Activated naive CD4-positive, alpha-beta T cell treated with anti-CD3 and anti-CD28 coated beads, Interleukin-2, amount 50 U/mL, for 24 hours (primary cell): Measurements from ENCODE around the gene CDK9.
A peak's percentile ranks its signal among the peaks of the same experiment; 100 is the strongest.

Experiments used
- H3K27ac Mint-ChIP-seq: one replicate; pipeline ENCODE4 v1.8.0; 2021; ENCODE audit warnings: mild to moderate bottlenecking, mixed read lengths
- H3K27me3 Mint-ChIP-seq: one replicate; pipeline ENCODE4 v1.8.0; 2021; ENCODE audit warnings: mixed read lengths
- H3K36me3 Mint-ChIP-seq: one replicate; pipeline ENCODE4 v1.8.0; 2021; ENCODE audit warnings: mixed read lengths
- H3K4me1 Mint-ChIP-seq: one replicate; pipeline ENCODE4 v1.8.0; 2021; ENCODE audit warnings: mixed read lengths
- H3K4me3 Mint-ChIP-seq: one replicate; pipeline ENCODE4 v1.8.0; 2021; ENCODE audit warnings: mild to moderate bottlenecking, mixed read lengths
- H3K9me3 Mint-ChIP-seq: one replicate; pipeline ENCODE4 v1.8.0; 2021; ENCODE audit warnings: mixed read lengths

The CDK9 gene

DNA sequence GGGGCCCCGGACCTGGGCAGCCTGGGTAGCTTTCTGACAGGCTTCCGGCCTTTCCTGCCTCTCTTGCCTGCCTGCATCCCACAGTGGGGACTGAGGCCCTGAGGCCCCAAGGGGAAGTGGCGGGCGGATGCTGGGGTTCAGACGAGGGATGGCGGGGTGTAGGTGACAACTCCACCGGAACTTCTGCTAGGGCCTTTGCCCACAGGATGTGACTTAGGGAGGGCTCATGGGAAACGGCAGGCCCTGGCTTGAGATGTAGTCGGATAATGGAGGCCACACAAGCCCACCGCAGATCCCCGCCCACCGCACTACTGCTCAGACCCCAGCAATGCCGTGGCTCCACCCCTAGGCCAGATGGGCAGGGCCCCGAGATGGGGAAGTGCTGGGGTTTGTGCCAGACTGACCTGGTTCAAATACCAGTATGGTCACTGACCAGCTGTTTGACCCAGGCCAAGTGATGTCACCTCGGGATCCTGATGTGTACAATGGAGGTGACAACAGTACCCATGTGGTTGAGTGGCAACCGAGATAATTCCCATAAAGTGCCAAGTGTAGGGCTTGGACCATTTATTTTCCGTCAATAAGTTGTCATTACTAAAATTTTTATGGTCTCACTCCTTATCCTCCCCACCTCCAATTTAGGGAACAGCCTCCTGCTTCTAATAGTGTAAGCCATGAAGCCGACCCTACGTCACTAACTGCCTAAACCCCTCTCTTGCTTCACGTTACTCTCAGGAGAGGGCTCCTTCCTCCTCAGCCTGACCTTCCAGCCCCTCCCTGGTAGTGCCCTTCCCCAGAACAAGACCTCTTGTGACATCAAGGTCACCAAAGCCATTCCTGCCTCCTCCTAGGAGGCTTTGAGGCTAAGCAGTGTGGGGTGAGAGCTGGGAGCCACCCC lies 2.5 kb upstream of the CDK9 start:
- H3K36me3 Mint-ChIP-seq: peaks cover 1% of the 10 kb centered on the region
- H3K4me1 Mint-ChIP-seq: peaks cover 67% of the 10 kb centered on the region
- H3K9me3 Mint-ChIP-seq: no peaks in the 10 kb centered on the region
- H3K27me3 Mint-ChIP-seq: no peaks in the 10 kb centered on the region
- peak overlapping the region; percentile 38 for H3K4me3 Mint-ChIP-seq
- H3K27ac Mint-ChIP-seq: peak overlapping the region; percentile 97

DNA sequence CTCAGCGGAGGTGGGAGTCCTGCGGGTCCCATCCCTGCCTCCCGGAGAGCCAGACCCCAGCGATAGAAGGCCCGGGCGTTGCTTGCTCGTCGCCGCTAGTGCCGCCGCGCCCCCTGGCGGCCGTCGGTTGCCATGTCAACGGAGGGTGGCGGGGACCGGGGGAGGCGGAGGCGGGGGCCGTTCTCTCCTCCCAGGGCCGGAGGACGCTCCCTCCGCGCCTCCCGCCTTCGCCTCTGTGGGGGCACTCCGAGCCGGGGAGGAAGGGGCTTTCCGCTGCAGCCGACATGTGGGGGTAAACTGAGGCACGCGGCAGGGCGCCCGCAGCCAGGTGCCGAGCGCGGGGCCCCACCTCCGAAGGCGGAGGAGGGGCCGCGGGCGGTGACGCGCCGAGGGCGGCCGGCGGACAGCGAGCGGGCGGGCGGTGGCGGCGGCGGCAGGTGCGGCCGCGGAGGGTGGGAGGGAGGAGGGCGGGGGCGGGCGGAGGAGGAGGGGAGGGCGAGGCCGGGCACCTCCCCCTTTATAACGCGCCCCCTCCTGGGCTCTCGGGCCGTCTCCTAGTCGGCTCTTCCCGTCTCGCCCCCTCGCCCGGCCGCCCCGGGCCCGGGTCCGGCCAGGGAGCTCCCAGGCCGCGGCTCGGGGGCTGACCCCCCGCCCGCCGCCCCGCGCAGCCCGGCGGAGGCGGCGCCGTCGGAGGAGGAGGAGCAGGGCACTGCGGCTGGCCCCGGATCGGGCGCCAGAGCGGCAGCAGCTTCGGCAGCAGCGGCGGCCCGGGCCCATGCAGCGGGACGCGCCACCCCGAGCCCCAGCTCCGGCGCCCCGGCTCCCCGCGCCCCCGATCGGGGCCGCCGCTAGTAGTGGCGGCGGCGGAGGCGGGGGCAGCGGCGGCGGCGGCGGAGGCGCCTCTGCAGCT lies 556 bp upstream of the CDK9 start:
- peaks cover 67% of the 10 kb centered on the region for H3K4me1 Mint-ChIP-seq
- H3K36me3 Mint-ChIP-seq: peaks cover 13% of the 10 kb centered on the region
- H3K9me3 Mint-ChIP-seq: no peaks in the 10 kb centered on the region
- H3K27ac Mint-ChIP-seq: peak overlapping the region; percentile 85
- peak overlapping the region; percentile 93 for H3K4me3 Mint-ChIP-seq
- H3K27me3 Mint-ChIP-seq: no peaks in the 10 kb centered on the region

DNA sequence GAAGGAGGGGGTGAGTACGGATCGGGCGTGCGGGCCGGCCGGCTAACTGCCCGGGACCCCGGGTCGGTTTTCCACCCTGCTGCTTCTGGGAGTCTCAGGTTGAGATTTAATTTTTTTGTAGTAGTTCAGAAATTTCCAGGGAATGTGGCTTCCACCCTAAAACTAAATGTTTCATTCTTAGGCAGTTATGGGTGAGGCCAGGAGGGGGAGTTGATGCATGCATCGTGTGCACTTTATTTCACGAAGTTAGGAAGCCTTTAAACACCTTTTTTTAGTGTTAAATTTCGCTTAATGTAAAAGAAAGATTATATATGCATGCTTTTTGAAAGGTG lies 905 bp downstream of the CDK9 start:
- Mint-ChIP-seq H3K9me3 (no peaks in the 10 kb centered on the region), H3K36me3 (peaks cover 14% of the 10 kb centered on the region), H3K4me3 (peak overlapping the region; percentile 93), H3K27me3 (no peaks in the 10 kb centered on the region), H3K27ac (peak overlapping the region; percentile 84), H3K4me1 (peaks cover 62% of the 10 kb centered on the region)

DNA sequence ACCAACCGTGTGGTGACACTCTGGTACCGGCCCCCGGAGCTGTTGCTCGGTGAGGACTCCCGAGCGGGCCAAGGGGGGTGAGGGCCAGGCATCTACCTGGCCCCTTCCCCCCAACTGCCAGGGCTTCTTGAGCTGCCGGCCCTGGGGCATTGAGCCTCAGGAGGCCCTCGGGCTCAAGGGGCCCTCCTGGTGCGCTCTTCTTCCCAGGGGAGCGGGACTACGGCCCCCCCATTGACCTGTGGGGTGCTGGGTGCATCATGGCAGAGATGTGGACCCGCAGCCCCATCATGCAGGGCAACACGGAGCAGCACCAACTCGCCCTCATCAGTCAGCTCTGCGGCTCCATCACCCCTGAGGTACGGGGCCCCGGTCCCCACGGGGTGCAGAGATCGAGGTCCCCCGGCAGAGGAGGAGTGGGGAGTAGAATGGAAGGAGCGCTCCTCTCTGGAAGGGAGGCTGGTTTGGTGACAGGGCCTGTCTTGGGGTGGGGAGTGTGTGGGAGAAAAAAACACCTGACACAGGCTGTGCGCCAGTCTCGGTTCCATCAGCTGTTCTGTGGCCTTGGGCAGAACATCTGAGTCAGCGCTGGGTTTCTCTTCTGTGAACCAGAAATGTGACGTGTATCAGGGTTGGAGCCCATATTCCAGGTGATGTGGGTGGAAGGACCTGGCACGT lies 2.6 kb downstream of the CDK9 start:
- no peaks in the 10 kb centered on the region for H3K27me3 Mint-ChIP-seq
- H3K4me3 Mint-ChIP-seq: peak overlapping the region; percentile 49
- peak overlapping the region; percentile 84 for H3K27ac Mint-ChIP-seq
- peaks cover 52% of the 10 kb centered on the region for H3K4me1 Mint-ChIP-seq
- H3K36me3 Mint-ChIP-seq: peaks cover 14% of the 10 kb centered on the region
- no peaks in the 10 kb centered on the region for H3K9me3 Mint-ChIP-seq

DNA sequence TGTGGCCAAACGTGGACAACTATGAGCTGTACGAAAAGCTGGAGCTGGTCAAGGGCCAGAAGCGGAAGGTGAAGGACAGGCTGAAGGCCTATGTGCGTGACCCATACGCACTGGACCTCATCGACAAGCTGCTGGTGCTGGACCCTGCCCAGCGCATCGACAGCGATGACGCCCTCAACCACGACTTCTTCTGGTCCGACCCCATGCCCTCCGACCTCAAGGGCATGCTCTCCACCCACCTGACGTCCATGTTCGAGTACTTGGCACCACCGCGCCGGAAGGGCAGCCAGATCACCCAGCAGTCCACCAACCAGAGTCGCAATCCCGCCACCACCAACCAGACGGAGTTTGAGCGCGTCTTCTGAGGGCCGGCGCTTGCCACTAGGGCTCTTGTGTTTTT lies 3.3 kb downstream of the CDK9 start:
- peaks cover 14% of the 10 kb centered on the region for H3K36me3 Mint-ChIP-seq

DNA sequence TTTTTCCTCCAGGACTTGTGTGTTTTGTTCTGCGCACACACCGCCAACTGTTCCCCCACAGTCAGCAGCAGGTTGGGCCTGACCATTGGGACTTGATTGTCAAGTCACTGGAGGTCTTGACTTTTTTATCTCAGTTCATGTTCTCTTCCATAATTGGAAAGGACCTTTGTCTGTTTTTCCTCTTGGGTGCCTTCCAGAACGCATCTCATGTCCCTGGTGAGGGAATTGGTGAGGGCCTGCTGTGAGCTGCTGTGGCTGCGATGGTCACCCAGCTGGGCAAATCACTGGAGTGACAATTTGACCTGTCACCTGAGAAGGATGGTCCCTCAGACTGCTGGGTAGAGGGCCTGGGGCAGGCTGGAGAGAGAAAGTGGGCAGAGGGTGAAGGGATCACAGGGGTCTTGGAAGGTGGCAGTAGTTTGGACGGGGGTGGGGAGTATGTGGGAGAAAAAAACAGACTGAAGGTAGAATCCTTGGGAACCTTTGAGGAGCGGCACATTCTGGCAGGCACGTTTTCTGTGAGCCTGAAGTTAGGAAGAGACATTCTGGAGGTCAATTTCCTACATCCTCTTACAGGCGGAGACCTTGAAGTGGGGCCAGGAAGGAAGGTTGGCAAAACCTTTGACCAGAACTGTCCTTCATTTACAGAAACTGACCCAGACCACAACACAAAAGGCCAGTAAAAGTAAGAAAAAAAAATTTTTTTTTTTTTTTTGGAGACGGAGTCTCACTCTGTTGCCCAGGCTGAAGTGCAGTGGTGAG lies 4.4 kb downstream of the CDK9 start:
- Mint-ChIP-seq H3K36me3 (peaks cover 14% of the 10 kb centered on the region), H3K9me3 (no peaks in the 10 kb centered on the region), H3K27ac (no peak overlapping the region), H3K4me1 (peaks cover 38% of the 10 kb centered on the region), H3K4me3 (no peak overlapping the region), H3K27me3 (no peaks in the 10 kb centered on the region)

More for the DNA sequence above, 3.3 kb downstream of the CDK9 start:
- no peaks in the 10 kb centered on the region for H3K27me3 Mint-ChIP-seq
- H3K27ac Mint-ChIP-seq: peak overlapping the region; percentile 23
- no peak overlapping the region for H3K4me3 Mint-ChIP-seq
- H3K4me1 Mint-ChIP-seq: peaks cover 45% of the 10 kb centered on the region
- H3K9me3 Mint-ChIP-seq: no peaks in the 10 kb centered on the region

DNA sequence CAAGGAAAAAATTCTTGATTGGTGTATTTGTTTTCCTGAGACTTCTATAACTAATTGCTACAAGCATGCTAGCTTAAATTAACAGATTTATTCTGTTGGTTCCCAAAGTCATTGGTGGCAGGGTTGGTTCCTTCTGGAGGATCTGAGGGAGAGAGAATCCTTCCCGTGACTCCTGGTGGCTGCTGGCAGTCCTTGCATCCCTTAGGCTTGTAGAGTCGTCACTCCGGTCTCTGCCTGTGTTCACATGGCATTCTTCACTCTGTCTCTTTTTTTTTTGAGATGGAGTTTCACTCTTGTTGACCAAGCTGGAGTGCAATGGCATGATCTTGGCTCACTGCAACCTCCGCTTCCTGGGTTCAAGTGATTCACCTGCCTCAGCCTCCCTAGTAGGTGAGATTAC lies 5.3 kb downstream of the CDK9 start:
- Mint-ChIP-seq H3K9me3 (no peaks in the 10 kb centered on the region), H3K27me3 (no peaks in the 10 kb centered on the region), H3K4me3 (no peak overlapping the region), H3K27ac (no peak overlapping the region), H3K36me3 (peaks cover 14% of the 10 kb centered on the region), H3K4me1 (peaks cover 42% of the 10 kb centered on the region)

DNA sequence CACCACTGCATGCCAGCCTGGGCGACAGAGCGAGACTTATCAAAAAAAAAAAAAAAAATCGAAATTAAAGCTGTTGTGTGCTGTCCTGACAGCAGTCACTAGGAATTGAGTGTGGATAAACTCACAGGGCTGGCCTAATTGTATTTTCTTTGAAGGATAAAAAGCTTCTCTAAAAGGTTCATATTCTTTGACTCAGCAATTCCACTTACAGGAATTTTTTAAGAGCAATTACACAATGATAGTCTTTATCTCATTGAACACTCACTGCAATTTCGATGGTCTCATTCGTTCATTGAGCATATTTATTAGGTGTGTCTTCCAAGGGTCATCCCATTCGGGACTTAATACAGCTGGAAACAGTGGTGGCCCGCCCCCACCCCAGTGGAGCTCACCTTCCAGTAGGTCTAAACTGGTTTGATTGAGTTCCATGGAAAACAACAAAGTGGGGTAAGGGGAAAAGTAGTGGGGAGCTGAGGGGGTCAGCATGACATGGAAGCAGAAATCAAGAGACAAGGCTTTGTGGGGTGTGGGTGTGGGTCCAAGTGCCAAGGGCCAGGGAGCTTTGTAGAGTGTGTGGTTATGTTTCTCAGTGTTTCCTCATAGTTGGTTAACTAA lies 6.7 kb downstream of the CDK9 start:
- no peaks in the 10 kb centered on the region for H3K27me3 Mint-ChIP-seq
- H3K9me3 Mint-ChIP-seq: no peaks in the 10 kb centered on the region
- H3K36me3 Mint-ChIP-seq: peaks cover 12% of the 10 kb centered on the region
- peak overlapping the region; percentile 76 for H3K27ac Mint-ChIP-seq
- no peak overlapping the region for H3K4me3 Mint-ChIP-seq
- H3K4me1 Mint-ChIP-seq: peaks cover 44% of the 10 kb centered on the region

DNA sequence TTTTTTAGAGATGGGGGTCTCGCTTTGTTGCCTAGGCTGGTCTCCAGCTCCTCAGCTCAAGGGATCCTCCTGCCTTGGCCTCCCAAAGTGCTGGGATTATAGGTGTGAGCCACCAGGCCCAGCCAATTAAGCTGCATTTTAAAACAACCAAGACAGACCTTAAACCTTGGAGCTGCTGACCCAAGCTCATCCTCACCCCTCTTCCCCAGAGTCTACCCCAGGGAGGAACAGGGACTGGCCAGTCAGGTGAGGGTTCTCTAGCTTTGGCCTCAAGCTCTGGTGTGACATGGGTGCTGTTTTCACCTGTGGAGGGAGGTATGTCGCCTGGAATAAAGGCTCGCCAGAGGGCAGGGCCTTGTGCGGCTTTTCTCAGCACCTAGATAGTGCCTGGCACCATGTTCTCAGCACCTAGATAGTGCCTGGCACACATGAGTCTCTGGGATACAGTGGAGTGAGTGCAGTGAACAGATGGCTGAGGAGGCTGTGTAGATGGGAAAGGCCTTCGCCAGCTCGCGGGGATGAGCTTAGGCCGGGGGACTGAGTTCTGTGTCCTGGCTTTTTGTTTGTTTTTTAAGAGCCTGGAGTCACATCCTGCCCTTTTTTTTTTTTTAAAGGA lies 7.4 kb downstream of the CDK9 start:
- no peak overlapping the region for H3K4me3 Mint-ChIP-seq
- H3K9me3 Mint-ChIP-seq: no peaks in the 10 kb centered on the region
- peak overlapping the region; percentile 92 for H3K27ac Mint-ChIP-seq
- no peaks in the 10 kb centered on the region for H3K27me3 Mint-ChIP-seq
- H3K36me3 Mint-ChIP-seq: peaks cover 12% of the 10 kb centered on the region
- H3K4me1 Mint-ChIP-seq: peaks cover 43% of the 10 kb centered on the region

DNA sequence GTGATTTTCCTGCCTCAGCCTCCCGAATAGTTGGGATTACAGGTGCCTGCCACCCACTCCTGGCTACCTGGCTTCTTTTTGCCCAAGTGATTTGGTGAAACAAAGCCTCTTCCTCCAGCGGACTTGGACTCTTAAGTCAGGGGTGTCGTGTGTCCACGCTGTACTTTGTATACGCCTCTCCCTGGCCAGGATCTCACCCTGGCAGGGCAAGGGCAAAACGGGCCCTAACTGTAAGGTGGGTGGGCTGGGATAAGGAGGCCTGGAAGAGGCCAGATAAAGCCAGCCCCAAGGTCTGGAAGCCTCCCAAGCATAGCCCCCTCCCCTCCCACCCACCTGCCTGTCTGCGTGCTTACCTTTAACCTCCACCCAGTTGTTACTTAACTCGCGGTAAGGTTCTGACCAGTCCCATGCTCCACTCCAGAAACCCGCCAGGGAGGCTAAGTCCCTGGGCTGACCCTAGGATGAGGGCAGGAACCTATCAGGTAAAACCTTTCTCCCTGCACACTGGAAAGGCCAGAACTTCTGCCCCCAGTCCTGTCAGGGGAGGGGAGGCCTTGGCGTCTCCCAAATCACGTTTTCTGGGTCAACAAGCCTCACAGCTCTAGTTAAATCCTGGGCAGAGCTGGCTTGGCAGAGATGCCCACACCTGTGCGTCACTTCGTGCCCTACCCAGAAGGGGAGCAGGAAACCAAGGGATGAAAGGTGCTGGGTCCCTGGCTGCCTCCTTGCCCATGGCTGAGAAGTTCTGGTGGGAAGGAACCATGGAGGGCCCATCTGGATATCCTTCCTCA lies 8.4 kb downstream of the CDK9 start:
- H3K27me3 Mint-ChIP-seq: no peaks in the 10 kb centered on the region
- H3K4me3 Mint-ChIP-seq: no peak overlapping the region
- peaks cover 7% of the 10 kb centered on the region for H3K36me3 Mint-ChIP-seq
- no peaks in the 10 kb centered on the region for H3K9me3 Mint-ChIP-seq
- no peak overlapping the region for H3K27ac Mint-ChIP-seq
- peaks cover 34% of the 10 kb centered on the region for H3K4me1 Mint-ChIP-seq

DNA sequence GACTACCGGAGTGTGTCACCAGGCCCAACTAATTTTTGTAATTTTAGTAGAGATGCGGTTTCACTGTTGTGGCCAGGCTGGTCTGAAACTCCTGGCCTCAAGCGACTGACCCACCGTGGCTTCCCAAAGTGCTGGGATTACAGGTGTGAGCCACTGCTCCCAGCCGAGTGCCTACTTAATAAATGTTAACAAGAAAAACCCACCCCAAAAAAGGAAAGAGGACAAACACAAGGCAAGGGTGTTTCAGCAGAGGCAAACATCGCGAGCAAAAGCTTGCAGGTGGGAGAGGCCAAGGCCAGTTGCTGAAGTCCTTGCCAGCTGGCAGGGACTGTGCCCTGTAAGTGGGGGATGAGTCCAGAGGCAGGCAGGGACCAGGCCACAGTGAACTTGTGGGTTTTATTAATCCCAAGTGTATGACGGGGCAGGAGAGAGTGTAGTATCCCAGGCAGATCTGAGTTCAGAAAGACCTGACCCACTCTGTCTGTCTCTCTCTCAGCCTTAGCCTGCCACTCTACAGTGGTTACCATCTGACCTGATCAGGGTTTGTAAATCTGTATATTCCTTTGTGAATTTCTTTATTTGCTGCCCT lies 10.5 kb downstream of the CDK9 start:
- no peaks in the 10 kb centered on the region for H3K9me3 Mint-ChIP-seq
- H3K27ac Mint-ChIP-seq: peak overlapping the region; percentile 70
- peak overlapping the region; percentile 53 for H3K4me3 Mint-ChIP-seq

DNA sequence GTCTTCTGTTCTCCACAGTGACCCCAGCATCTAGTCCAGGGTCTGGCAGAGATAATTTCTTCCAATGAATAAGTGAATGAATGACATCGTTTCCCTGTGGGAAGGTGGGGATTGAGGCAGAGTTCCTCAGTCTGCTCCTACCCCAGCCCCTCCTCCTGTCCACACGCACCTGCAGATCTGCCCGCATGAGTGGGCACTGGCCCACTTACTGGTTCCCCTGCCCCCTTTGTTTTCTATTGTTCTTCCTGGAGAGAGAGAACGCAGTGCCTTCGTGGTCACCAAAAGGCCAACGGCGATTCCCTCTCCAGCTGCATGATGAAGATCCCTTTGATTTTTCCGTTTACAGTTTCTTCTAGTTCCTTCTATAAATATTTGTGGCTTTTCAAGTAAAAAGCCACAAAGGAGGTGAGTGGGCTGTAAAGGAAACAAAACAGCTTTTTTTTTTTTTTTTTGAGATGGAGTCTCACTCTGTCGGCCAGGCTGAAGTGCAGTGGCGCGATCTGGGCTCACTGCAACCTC lies 11.1 kb downstream of the CDK9 start:
- Mint-ChIP-seq H3K36me3 (no peaks in the 10 kb centered on the region), H3K4me1 (peaks cover 32% of the 10 kb centered on the region), H3K9me3 (no peaks in the 10 kb centered on the region), H3K27ac (peak overlapping the region; percentile 70), H3K4me3 (peak overlapping the region; percentile 53), H3K27me3 (no peaks in the 10 kb centered on the region)

More for the DNA sequence above, 10.5 kb downstream of the CDK9 start:
- peaks cover 29% of the 10 kb centered on the region for H3K4me1 Mint-ChIP-seq
- H3K36me3 Mint-ChIP-seq: no peaks in the 10 kb centered on the region
- H3K27me3 Mint-ChIP-seq: no peaks in the 10 kb centered on the region

DNA sequence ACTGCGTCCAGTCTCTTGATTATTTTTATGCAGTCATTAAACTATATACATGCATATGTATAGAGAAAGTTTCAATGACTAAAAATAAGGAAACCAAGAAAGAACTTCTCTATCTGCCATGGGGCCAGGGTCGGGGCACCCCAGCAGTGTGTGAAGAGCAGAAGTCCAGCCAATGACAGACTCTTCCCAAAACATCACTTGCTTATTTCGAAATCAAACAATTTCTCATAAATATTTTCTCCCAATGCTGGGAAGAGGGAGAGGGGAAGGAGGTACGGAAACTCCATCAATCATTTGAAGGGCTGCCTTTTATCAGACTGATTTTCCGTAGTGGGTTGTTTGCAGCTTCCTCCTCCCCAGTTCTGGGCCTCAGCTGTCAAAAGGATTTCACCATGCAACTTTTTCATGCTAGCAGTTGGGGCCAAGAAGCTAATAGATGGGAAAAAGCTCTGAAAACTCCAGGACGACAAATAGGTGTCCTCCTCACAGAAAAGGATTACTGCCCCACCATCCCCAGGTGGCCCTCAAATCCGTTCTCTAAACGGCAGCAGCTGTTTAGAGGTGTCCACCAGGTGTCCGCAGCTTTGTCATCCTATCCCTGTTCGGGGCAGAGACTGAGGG lies 16.2 kb downstream of the CDK9 start:
- Mint-ChIP-seq H3K9me3 (no peaks in the 10 kb centered on the region), H3K36me3 (peaks cover 6% of the 10 kb centered on the region), H3K27me3 (no peaks in the 10 kb centered on the region), H3K4me1 (peaks cover 27% of the 10 kb centered on the region), H3K4me3 (peak overlapping the region; percentile 94), H3K27ac (peak overlapping the region; percentile 93)
